Raji (cell line): ENCODE results near the gene ATRX.

Experiments
- POLR2A ChIP-seq: IDR thresholded peaks from 2 replicates; pipeline ENCODE4 v1.6.1; 2011; ENCODE audit warnings: low read depth, low read length, control low read depth; ENCODE audit not compliant: insufficient read depth

The ATRX gene

GRCh38 chrX:77733342-77733741, 52.7 kb downstream of the ATRX start:
- no peak for TF ChIP-seq POLR2A

DNA sequence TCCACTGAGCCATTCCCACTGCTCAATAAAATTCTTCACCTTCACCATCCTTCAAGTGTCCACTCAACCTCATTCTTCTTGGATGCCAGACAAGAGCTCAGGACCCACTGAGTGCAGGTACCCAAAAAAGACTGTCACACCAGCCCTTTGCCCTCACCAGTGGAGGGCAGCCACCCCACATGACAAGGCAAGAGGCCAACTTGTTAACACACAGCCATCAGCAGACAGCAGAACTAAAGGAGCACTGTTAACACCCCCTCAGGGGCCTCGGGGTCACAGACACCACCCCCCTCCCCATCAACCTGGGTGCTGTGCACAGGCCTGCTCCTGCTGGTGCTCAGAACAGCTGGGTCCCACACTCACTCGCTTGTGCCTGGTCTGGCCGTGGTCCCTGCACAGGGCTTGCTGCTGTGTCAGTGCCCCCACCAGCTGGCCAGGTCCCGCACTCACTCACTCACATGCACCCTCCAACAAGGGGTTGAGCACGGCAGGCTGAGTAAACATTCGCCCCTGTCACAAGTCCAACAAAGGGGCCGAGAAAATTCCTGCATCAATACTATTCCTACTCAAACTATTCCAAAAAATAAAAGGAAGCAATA, 54.1 kb downstream of the ATRX start:
- no peak for TF ChIP-seq POLR2A

DNA sequence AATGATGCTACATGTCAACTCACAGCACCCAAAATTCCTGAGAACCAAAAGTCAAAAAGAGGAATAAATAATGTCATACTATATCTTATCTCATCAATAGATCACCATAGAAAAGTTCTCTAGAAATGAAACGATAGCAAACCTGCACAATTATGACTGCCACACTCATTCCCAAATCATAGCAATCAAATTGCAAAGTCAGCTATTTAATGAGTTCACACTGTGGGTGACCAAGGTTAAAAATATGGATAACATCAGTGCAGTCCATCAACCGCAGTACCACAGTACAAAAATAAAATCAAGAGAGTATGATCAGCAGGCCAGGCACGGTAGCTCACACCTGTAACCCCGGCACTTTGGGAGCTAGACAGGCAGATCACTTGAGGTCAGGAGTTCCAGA, 62.3 kb downstream of the ATRX start:
- no peak for TF ChIP-seq POLR2A

DNA sequence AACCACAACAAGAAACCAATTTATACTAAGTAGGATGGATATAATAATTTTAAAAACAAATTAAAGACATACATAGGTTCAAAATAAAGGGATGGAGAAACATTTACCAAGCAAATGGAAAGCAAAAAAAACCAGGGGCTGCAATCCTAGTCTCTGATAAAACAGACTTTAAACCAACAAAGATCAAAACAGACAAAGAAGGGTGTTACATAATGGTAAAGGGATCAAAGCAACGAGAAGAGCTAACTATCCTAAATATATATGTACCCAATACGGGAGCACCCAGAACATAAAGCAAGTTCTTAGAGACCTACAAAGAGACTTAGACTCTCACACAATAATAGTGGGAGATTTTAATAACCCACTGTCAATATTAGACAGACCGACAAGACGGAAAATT, 66.6 kb downstream of the ATRX start:
- TF ChIP-seq POLR2A: no peak

GRCh38 chrX:77704881-77705280, 81.1 kb downstream of the ATRX start:
- TF ChIP-seq POLR2A: no peak

GRCh38 chrX:77698242-77698641, 87.8 kb downstream of the ATRX start:
- TF ChIP-seq POLR2A: no peak

- no peak for TF ChIP-seq POLR2A
Observed at GRCh38 chrX:77694491-77694890, 91.5 kb downstream of the ATRX start.

DNA sequence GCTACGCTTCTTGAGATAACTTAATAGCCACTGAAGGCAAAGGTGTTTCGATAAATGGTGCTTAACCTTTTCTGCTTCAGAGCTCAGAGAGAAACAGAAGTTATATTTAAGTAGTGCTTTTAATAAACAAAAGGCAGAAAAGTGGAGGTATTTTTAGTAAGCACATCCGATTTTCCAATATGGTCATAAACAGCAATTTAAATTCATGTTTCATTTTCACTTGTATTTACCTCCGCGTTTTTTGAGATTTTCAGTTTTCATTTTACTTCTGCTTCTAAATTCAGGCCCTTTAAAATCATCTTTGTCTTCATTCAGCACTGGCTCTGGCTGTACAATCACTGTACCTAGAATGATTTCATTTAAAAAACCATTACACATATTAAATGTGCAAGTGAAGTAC, 92.4 kb downstream of the ATRX start:
- no peak for TF ChIP-seq POLR2A

- no peak for TF ChIP-seq POLR2A
Observed at GRCh38 chrX:77691916-77692315, 94.1 kb downstream of the ATRX start.

- TF ChIP-seq POLR2A: no peak
Observed at GRCh38 chrX:77689376-77689775, 96.6 kb downstream of the ATRX start.

- TF ChIP-seq POLR2A: no peak
Observed at GRCh38 chrX:77679144-77679543, 106.9 kb downstream of the ATRX start.

DNA sequence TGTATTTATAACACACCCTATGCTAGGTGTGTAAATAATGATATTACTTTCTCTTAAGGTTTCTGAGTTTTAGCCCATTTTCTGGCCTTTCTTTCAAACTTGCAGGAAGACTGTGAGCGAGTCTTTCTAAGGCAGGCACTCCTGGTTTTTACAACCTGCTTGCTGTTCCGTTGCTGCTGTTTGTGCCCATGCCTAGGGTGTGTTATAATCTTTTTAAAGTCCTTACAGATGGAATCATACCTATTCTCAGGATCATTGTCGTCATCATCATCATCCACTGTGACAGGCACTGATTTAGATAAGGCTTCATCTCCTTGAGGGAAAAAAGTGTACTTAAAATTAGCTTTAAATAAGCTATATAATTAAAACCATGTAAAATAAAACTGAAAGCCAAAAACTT, 110.0 kb downstream of the ATRX start:
- no peak for TF ChIP-seq POLR2A

DNA sequence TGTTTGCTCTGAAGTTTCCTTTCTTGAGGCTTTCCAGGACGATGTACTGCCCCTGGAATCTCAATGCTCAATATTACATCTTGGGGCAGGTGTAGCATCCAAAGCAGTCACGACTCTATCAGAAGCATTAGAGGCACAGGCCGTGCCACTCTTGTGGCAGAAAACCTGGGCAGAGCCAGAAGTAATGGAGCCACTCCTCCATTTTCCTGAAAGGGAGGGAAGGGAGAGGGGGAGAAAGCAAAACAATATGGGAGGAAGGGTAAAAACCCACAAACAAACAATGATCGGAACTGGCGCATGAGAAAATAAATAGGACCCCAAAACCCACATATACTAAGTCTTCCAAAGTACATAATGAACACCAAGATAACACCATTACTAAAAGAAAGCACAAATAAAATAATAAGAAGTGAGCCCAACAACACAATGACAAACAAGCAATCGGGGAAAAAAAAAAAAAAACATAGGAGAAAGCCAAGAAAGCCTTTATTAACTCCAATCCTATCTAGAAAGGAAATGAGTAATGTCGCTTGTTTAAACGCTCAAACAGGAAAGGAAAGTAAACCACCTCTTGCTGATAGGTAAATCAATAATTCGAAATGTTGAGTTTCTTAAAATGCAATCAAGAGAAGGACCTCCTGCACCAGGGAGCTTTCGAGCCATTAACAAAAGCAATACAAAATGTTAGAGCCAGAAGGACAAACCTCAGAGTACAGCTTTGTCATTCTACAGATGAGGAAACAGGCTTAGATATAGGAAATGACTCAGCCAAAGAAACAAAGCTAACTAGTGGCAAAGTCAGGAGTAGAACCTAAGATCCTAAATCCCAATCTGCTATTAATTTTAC, 117.4 kb downstream of the ATRX start:
- TF ChIP-seq POLR2A: no peak

DNA sequence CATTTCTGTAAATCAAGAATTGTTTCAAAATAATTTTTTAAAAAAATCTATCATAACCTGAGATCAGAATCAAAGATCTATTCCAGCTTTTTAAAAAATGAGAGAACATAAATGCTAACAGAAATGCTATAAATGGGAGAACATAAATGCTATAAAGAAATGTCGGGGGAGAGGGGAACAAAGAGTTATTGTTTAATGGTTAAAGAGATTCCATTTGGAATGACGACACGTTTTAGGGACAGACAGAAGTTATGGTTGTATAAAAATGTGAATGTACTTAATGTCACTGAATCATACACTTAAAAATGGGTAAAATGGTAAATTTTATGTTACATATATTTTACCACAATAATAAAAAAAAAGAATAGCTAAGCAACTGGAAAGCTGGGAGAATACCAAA, 127.1 kb downstream of the ATRX start:
- no peak for TF ChIP-seq POLR2A

- no peak for TF ChIP-seq POLR2A
Observed at GRCh38 chrX:77652095-77652494, 133.9 kb downstream of the ATRX start.

- no peak for TF ChIP-seq POLR2A
Observed at GRCh38 chrX:77640702-77641101, 145.3 kb downstream of the ATRX start.

DNA sequence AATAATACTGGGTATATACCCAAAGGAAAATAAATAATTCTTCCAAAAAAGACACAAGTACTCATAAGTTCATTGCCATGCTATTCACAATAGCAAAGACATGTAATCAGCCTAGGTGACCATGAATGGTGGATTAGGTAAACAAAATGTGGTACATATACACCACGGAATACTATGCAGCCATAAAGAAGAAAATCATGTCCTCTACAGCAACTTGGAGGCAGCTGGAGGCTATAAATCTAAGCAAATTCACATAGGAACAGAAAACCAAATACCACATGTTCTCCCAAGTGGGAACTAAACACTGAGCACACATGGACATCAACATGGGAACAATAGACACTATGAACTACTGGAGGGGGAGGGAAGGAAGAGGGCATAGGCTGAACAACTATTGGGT, 146.2 kb downstream of the ATRX start:
- TF ChIP-seq POLR2A: no peak
